Left kidney (tissue), 2 donors: ENCODE data around the gene ADAMTS16. TPM values are rescaled to one million over a fixed set of nuclear protein-coding genes. Genes with fewer than 3 reads are reported as not detected.

Source experiments
- DNase-seq: peaks from one replicate; pipeline ENCODE4 v3.0.0-alpha.2; 2013
- polyA plus RNA-seq: library from polyadenylated mRNA; unstranded; fragments of 120-200 nt; gene quantifications from one replicate; pipeline ENCODE4 v1.2.1, GENCODE V29; 2013; ENCODE audit not compliant: insufficient read length

Gene ADAMTS16
- polyA plus RNA-seq, 1 donor = 72.4 TPM

DNA sequence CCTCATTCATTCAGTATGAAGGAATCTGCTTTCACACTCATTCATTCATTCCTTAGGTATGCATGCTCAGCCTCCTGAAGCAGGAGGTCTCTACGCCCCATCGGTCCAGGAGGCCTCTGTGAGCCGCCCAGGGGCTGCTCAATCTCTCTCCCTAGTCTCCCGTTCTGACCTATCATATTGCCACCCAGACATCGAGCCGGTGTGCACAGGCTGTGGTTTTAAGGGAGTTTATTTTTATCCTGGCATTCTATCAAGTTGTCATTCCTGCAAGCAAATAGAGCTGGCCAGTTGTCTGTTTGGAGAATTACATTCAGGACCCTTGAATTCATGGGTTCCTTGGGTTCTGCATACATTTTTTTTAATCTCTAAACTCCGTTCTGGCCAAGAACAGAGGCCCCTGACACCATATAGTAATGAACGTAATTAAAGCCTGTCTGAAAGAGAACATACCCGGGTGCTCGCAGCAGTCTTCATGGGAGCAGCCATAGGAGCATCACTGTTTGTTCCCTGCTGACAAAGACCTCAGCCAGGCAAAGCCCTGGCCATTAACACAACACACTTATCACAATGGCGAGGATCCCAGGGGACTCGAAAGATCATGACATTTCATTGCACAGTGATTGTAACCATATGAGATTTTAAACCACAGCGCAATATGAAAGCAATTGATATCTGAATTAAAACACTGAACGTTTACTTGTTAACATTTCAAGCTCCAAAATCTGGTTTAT lies 80.9 kb downstream of the ADAMTS16 start:
- no peak for DNase-seq

GRCh38 chr5:5221724-5222123 lies 81.6 kb downstream of the ADAMTS16 start:
- DNase-seq = no peak

GRCh38 chr5:5231576-5231975 lies 91.4 kb downstream of the ADAMTS16 start:
- DNase-seq = no peak

GRCh38 chr5:5234912-5235311 lies 94.8 kb downstream of the ADAMTS16 start:
- DNase-seq = no peak

- DNase-seq = no peak
Observed at GRCh38 chr5:5235685-5236084, 95.6 kb downstream of the ADAMTS16 start.

GRCh38 chr5:5239191-5239590 lies 99.1 kb downstream of the ADAMTS16 start:
- DNase-seq = no peak

DNA sequence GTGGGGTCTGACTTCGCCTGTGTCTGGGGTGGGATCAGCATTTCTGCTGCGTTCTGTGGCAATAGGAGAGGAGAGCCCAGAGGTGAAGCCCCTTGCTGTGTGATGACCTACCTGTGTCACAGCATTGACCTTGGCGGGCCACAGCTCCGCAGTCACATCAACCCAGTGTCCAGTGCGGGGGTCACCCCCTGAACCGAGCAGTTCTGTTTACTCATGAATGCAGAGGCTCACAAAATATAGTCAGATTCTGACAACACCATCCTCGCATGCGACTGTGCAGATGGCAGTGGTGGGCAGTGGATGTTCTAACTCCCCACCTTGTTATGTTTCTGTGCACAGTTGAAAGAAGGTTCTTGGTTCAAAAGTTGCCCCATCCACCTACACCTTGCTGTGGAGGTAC lies 100.1 kb downstream of the ADAMTS16 start:
- DNase-seq = no peak

DNA sequence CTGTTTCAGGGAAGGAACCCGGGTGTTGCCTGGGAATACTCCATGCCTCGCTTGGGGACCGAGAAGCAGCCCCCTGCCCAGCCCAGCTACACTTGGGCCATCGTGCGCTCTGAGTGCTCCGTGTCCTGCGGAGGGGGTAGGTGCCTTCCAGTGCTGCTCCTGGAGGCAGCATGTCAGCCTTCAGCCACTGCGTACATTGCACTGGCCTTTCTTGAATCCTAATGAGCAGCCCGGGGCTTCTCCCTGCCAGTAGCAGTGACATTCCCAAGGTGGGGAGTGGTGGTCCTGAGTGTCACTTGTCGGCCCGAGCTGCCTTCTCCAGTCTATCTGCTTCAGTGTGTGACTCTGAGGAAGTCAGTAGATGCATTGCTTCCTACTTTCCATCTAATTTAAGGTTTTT lies 101.9 kb downstream of the ADAMTS16 start:
- no peak for DNase-seq

- no peak for DNase-seq
Observed at GRCh38 chr5:5246736-5247135, 106.6 kb downstream of the ADAMTS16 start.

DNA sequence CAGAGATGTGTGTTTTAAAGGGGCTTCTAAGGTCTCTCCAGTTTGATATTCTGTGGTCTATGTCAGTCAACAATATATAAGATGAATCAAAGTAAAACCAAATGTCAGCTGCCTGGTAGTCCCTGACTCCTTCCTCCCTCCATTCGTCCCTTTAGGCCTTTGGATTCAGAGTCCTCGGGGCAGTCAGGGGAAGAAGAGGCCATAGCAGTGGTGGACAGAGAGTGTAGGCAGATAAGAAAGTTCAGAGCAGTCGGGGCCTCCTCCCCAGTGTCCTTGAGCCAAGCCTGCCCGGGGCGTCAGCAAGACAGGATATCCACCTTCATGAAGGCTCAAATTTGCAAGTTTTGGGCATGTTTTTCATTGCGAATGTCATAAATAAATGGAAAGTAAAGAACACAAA lies 110.6 kb downstream of the ADAMTS16 start:
- no peak for DNase-seq

- DNase-seq = no peak
Observed at GRCh38 chr5:5252106-5252505, 112.0 kb downstream of the ADAMTS16 start.

- DNase-seq = no peak
Observed at GRCh38 chr5:5257353-5257752, 117.2 kb downstream of the ADAMTS16 start.

- no peak for DNase-seq
Observed at GRCh38 chr5:5258564-5258963, 118.4 kb downstream of the ADAMTS16 start.

GRCh38 chr5:5264727-5265126 lies 124.6 kb downstream of the ADAMTS16 start:
- DNase-seq = no peak

DNA sequence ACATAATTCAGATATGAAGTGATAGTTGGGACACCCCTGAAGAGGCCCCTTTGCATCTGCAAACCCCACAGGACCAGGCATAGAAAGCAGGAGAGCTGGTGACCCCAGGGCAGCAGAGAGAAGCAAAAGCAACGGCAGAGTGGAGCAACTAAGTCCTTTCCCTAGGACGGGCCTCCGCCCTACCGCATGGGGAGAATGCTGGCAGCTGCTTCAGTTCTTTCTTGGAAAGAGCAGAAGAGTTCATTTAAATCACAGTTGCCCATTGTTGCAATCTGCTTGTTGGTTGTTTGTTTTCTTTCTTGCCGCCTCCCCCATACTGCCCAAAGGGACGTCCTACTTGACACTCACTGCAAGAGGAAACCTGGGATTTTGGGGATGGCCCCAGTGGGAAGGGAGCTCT lies 126.2 kb downstream of the ADAMTS16 start:
- DNase-seq = no peak

GRCh38 chr5:5270161-5270560 lies 130.0 kb downstream of the ADAMTS16 start:
- DNase-seq = no peak

DNA sequence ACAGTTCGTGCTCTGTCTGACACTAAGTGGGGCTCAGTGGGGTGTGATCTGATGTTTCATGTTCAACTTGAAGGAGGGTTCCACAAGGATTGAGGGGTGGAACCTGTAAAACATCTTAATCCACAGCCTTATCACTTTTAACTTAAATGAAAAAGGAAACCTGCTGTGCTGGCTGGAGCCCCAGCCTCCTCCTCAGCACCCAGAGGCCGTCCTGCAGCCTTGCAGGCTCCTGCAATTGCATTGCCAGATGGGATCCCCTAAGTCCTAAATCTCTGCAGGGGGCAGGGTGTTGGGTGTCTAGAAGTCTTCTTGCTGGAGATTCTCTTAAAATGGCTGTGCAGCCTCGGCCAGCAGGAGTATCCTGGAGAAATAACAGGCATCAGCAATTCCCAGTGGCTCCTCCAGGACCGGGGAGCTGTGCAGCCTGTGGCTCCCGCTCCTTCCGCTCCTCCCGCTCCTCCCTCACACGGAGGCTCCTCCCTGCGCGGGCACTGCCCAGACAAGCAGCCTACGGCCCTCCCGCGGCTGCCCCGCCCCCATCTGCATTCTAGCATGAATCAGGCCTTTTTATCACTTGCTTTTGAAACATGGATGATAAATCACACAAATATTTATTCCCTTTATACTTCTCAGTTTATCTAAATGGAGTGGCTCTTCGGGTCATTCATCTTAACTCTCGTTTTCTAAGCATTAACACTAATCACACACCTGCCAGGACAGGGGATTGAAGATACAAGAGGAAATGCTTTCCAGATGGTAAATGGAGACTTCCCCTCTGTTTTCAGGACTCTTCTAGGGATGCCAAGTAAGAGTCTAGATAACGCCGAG lies 131.0 kb downstream of the ADAMTS16 start:
- peak; percentile 49 for DNase-seq

GRCh38 chr5:5271786-5272321 lies 131.7 kb downstream of the ADAMTS16 start:
- DNase-seq = no peak

DNA sequence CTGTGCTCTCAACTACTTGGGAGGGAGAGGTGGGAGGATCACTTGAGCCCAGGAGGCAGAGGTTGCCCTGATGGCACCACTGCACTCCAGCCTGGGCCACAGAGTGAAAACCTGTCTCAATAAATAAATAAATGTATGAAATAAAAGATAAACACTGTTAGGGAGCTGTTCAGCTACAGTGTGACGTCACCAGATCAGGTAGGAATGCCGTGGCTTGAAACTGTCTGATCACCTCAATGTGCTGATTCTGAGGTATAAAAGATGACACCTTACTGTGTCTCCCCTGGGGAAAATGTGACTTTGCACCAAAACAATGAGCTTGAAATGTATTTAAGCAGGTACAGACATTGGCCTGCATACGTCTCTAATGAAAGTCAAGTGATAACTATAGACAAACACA lies 133.3 kb downstream of the ADAMTS16 start:
- DNase-seq = no peak

GRCh38 chr5:5273976-5274375 lies 133.8 kb downstream of the ADAMTS16 start:
- no peak for DNase-seq

- DNase-seq = no peak
Observed at GRCh38 chr5:5275211-5275610, 135.1 kb downstream of the ADAMTS16 start.

GRCh38 chr5:5276430-5276829 lies 136.3 kb downstream of the ADAMTS16 start:
- DNase-seq = no peak

DNA sequence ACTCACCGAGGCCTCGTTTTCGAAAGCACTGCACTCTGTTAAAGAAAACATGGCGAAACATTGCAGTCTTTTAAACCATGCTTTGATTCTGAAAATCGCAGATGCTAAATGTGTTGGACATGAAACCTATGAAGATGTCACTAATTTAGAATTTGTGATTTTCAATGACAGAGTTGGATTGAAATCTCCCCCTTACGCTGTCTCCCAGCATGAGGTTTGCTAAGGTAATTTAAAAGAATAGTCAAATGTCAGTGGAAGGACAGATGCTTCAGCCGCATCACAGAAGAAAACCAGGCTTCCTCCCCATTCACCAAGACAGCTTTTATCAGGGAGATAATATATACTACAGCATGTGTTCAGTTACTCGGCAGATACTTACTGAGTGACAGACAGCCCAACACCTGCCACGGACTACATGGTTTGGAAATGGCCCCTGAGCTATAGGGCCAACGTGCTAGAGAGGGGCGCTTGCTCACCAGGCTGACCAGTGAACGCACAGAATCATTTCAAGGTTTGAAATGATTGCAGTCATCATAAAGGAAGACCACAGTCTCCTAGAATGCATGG lies 136.9 kb downstream of the ADAMTS16 start:
- DNase-seq = no peak
